ENCODE results near the gene BMP8B. TPM values are rescaled to one million over a fixed set of nuclear protein-coding genes. Genes with fewer than 3 reads are reported as not detected.

The BMP8B gene
- total RNA-seq, 1 experiment from 2014 or later: 0.19 TPM

GRCh38 chr1:39758556-39759435, 29.9 kb downstream of the BMP8B start:
- DNase-seq (ENCODE audit: low spot score): no peak

- no peak for DNase-seq (ENCODE audit: low spot score)
These were observed 31.2 kb downstream of the BMP8B start for GRCh38 chr1:39757501-39757900.

GRCh38 chr1:39755965-39756659, 32.6 kb downstream of the BMP8B start:
- DNase-seq (ENCODE audit: low spot score): no peak

GRCh38 chr1:39754906-39755504, 33.7 kb downstream of the BMP8B start:
- no peak for DNase-seq (ENCODE audit: low spot score)

- no peak for DNase-seq (ENCODE audit: low spot score)
These were observed 34.6 kb downstream of the BMP8B start for GRCh38 chr1:39754026-39754570.

- no peak for DNase-seq (ENCODE audit: low spot score)
These were observed 35.3 kb downstream of the BMP8B start for GRCh38 chr1:39753132-39754025.

- no peak for DNase-seq (ENCODE audit: low spot score)
These were observed 36.0 kb downstream of the BMP8B start for GRCh38 chr1:39752703-39753102.

GRCh38 chr1:39751595-39751994, 37.1 kb downstream of the BMP8B start:
- no peak for DNase-seq (ENCODE audit: low spot score)

- no peak for DNase-seq (ENCODE audit: low spot score)
These were observed 43.5 kb downstream of the BMP8B start for GRCh38 chr1:39745016-39745670.

GRCh38 chr1:39738622-39739366, 49.9 kb downstream of the BMP8B start, which contains the start of gene PPIE:
TSS of gene PPIE (plus strand) at chr1:39738882. CDS start at chr1:39738901, 19 bp downstream.
- DNase-seq (ENCODE audit: low spot score): peak; percentile 78

- no peak for DNase-seq (ENCODE audit: low spot score)
These were observed 51.0 kb downstream of the BMP8B start for GRCh38 chr1:39737546-39738169.

- DNase-seq (ENCODE audit: low spot score): peak; percentile 51
These were observed 52.9 kb downstream of the BMP8B start for GRCh38 chr1:39735731-39736130.

GRCh38 chr1:39733161-39733560, 55.5 kb downstream of the BMP8B start:
- DNase-seq (ENCODE audit: low spot score): no peak

GRCh38 chr1:39732730-39733129, 55.9 kb downstream of the BMP8B start:
- DNase-seq (ENCODE audit: low spot score): no peak

- no peak for DNase-seq (ENCODE audit: low spot score)
These were observed 58.8 kb downstream of the BMP8B start for GRCh38 chr1:39729842-39730241.

GRCh38 chr1:39729030-39729429, 59.6 kb downstream of the BMP8B start:
- no peak for DNase-seq (ENCODE audit: low spot score)

- no peak for DNase-seq (ENCODE audit: low spot score)
These were observed 60.7 kb downstream of the BMP8B start for GRCh38 chr1:39727932-39728317.

- no peak for DNase-seq (ENCODE audit: low spot score)
These were observed 61.3 kb downstream of the BMP8B start for GRCh38 chr1:39727221-39727931.

- DNase-seq (ENCODE audit: low spot score): no peak
These were observed 62.1 kb downstream of the BMP8B start for GRCh38 chr1:39726600-39726999.

All from H4 (cell line).